GM18517 (cell line): ENCODE results near the gene GSTK1.

Source experiments
- ATAC-seq: cut with Tn5 transposase; IDR thresholded peaks from one replicate; pipeline ENCODE4 v1.9.1; 2021; ENCODE audit warnings: mild to moderate bottlenecking, moderate library complexity; ENCODE audit not compliant: unreplicated experiment

GSTK1 gene

DNA sequence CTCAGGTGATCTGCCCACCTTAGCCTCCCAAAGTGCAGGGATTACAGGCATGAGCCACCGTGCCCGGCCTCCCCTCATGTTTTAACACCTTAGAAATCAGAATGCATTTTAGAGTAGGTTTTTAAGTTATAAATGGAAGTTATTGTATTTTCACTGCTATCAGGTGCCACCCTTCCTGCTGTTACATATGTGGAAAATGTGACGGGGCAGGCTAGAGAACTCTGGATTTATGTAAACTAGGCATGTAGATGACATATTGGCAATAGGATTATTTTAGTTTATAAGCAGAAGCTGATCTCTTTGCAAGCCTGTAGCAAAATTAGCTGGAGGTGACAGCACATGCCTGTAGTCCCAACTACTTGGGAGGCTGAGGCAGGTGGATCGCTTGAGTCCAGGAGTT, 27.1 kb downstream of the GSTK1 start:
- no peak for ATAC-seq

DNA sequence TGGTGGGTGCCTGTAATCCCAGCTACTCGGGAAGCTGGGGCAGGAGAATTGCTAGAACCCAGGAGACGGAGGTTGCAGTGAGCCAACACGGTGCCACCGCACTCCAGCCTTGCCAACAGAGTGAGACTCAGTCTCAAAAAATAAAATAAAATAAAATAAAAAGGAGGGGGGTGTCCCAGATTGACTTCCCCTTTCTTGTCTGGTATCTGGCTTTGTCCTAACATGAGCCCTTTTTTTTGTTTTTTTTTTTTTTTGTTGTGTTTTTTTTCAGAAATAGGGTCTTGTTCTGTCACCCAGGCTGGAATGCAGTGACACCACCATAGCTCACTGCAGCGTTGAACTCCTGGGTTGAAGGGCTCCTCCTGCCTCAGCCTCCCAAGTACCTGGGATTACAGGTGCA, 29.6 kb downstream of the GSTK1 start:
- ATAC-seq: no peak

DNA sequence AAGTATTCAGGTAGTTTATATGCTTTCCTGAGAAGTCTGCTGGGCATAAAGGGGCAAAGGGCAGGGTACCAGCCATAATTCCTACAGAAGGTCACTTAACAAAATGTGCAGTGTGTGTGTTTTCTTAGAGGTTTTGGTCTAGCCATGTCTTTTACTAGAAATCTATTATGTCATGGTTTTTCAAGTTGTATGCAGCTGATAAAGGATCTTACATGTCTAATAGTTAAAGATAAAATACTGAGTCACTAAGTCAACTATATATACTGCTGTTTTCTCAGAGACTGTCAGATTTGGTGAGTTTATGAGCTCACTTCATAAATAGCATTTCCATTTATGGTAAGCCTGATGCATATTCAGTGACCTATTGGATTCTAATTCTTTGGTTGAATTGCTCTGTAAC, 32.6 kb downstream of the GSTK1 start:
- ATAC-seq: no peak

DNA sequence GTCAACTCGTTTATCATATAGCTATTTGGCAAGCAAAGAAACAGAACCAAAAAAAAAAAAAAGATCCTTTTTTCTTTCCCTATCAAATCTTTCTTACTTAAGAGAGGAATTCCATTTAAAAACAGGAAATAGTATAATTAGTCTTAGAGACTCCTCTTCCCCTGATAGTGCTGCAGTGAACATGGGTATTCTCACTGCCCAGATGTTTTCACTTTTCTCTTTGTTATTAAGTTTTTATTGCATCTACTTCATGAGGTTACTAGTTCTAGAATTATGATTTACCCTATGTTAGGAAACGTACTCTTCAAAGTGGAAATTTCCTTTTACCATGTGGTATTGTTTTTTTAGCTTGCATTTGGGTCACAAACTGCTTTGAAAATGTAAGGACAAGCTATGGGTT, 33.4 kb downstream of the GSTK1 start:
- ATAC-seq: no peak

DNA sequence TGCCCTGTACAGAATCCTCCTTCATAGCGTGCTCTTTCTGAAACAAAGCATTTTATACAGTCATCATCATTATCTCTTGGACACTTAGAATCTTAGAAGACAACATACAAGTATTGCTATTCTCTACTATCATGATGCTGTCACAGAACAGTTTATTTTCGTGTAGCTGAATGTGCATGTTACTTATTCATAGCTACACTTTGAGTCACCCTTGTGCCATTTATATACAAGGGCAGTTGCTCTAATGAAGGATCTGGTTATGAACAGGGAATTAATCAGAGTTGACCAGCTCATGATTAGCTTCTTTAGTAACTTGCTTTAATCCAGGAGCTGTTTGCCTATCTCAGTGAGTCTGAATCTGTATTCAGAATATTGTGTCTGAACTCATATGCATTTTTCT, 36.1 kb downstream of the GSTK1 start:
- ATAC-seq: no peak

DNA sequence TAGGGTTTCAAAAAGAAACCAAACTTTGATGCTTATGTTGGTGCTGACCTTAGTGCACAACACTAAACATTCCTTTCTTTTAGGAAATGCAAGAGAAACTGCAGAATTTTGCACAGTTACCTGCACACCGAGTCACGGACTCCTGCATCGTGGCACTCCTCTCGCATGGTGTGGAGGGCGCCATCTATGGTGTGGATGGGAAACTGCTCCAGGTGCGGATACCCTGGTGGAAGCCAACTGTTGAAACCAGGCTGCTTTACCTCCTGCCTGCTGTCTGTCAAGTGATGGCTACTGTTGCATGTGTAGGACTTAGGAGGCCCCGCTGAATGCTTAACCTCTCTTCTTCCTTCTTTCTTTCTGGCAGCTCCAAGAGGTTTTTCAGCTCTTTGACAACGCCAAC, 36.6 kb downstream of the GSTK1 start:
- no peak for ATAC-seq

DNA sequence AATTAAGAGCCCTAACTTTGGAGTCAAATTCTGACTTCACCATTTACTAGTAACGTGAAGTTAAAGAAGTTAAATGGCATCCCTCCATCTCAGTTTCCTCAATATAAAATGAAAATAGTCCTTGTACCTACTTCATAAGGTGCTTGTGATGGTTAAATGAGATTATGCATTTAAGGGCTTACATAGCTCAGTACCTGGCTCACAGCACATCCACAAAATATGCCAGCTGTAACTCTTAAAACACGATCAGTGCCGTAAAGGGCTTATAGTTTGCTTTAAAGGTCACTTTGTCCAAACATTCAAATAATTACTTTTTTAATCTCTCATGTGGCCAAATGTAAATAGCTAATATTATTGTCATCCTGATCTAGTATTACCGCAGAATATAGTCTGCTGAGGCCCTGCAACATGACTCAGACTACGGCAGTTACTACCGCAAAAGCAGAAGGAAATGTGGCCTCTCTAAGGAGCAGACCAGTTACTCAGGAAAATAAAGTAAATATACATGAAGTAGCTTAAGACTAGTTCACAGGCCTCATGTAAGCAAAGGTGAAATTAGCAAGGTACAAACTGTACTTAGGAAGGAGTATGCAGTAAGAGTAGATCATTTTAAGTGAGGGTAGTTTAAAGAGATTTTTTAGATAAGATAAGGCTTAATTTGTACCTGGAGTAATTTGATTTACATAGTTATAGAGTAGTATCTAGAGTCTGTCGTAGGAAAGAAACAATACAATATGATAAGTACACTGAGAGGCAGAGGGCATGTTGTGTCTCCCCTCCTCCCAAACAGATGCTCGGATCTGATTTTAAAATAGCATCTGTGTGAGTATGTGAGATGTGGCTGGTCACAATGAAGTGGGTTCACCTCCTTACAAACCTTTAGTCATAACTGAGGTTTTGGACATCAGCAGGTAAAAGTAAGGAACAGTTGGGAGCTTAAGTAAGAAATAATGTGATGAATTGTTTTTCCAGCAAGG, 38.0 kb downstream of the GSTK1 start:
- ATAC-seq: no peak

DNA sequence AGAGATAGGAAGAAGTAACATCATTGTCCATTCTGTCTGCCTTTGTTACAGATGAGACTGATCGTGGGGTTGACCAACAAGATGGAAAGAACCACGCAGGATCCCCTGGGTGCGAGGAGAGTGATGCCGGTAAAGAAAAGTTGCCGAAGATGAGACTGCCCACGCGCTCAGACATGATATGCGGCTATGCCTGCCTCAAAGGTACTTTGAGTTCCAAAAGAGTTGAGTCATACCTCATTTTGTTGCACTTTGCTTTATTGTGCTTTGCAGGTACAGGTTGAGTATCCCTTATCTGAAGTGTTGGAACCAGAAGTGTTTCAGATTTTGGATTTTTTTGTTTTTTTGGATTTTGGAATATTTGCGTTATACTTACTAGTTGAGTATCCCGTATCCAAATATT, 40.5 kb downstream of the GSTK1 start:
- ATAC-seq: no peak

DNA sequence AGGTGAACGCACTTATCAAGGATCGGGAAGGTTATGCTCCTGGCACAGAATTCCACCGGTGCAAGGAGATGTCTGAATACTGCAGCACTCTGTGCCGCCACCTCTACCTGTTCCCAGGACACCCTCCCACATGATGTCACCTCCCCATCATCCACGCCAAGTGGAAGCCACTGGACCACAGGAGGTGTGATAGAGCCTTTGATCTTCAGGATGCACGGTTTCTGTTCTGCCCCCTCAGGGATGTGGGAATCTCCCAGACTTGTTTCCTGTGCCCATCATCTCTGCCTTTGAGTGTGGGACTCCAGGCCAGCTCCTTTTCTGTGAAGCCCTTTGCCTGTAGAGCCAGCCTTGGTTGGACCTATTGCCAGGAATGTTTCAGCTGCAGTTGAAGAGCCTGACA, 41.7 kb downstream of the GSTK1 start:
- no peak for ATAC-seq

DNA sequence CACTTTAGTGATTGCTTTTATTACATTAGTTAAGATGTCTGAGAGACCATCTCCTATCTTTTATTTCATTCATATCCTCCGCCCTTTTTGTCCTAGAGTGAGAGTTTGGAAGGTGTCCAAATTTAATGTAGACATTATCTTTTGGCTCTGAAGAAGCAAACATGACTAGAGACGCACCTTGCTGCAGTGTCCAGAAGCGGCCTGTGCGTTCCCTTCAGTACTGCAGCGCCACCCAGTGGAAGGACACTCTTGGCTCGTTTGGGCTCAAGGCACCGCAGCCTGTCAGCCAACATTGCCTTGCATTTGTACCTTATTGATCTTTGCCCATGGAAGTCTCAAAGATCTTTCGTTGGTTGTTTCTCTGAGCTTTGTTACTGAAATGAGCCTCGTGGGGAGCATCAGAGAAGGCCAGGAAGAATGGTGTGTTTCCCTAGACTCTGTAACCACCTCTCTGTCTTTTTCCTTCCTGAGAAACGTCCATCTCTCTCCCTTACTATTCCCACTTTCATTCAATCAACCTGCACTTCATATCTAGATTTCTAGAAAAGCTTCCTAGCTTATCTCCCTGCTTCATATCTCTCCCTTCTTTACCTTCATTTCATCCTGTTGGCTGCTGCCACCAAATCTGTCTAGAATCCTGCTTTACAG, 42.3 kb downstream of the GSTK1 start:
- no peak for ATAC-seq

DNA sequence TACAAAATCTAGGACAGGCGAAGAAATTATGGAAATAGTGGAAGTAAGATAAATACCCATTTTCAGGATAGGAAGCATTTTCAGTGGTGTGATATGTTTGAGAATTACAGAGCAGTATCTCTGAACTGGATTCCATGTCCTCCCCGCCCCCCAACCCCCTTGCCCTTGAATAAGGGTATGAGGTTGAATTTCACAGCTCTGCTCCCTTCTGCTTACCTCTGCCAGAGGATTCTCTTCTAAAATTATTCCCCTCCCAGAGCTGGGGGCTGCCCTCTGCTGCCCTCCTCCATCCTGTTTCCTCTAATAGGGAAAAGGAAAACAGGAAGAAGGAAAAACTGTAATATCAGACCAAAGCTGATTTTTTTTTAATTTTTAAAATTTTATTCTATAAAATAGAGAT, 45.4 kb downstream of the GSTK1 start:
- no peak for ATAC-seq

DNA sequence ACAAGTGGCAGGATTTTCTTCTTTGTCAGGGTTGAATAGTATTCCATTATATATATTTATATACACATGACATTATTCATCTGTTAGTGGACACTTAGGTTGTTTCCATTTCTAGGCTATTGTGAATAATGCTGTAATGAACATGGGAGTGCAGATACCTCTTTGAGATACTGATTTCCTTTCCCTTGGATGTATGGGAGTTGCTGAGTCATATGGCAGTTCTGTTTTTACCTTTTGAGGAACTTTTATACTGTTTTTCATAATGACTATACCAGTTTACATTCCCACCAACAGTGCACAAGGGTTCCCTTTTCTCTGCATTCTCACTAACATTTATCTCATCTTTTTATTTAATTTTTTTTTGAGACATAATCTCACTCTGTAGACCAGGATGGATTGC, 50.9 kb downstream of the GSTK1 start:
- no peak for ATAC-seq

DNA sequence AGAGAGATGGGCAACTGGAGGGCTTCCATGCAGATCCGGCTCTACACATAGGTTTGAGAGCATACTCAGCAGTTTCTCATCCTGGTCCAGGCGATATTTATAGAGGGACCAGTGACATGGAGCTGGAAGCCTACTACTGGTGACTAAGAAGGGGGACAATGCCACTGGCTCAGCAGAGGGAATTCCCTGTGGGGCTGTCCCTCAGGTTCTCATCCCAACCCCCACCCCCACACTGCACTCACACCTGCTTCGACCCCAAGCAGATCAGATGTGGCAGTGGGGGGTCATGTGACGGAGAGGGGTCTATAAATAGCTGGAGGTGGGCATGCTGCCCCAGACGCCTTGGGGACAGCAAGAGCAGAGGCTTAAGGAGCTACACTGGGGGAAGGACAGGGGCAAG, 52.5 kb downstream of the GSTK1 start, which contains the start of gene CLCN1:
TSS of gene CLCN1 (plus strand) at position 336 of the 400 bp plus-strand sequence. CDS start 102 bp downstream, outside the sequence.
- no peak for ATAC-seq

DNA sequence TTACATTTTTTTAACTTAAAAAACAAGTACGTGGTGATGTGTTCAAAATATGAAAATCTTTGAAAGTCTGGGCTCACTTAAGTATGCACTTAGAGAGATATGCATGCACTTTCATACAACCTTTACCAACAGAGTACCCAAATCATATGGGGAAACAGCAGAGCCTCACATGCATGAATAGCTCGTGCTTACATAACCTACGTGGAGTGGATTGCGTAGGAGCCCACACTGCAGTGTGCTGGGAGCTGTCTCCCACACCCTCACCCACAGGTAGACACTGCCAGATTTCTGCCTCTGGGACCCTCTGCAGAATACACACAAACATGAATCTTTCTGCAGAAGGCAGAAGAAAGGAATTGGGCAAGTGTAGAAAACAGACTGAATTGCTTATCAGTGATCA, 53.3 kb downstream of the GSTK1 start:
- no peak for ATAC-seq

DNA sequence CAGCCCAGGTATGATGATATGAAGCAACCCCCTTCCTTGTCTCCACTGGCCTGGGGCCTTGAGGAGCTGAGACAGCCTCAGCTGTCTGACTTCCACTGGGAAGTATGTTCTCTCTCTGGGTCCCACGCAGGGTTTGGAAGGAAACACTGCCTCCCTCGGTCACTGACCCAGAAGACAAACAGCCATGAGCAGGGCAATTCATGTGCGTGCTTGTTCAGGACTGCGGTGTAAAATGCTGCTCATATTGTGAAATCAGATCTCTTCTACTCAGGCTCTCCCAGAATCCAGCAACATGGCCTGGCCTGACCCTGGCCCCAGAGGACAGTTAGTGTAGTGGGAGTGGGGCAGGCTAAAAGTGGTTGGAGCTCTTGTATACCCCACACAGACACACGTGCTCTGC, 55.4 kb downstream of the GSTK1 start:
- no peak for ATAC-seq
